Measurements from ENCODE around the gene MAP2K5. TPM values are rescaled to one million over a fixed set of nuclear protein-coding genes. Genes with fewer than 3 reads are reported as not detected.
A peak's percentile ranks its signal among the peaks of the same experiment; 100 is the strongest.

MAP2K5 gene
- total and polyA plus RNA-seq, 9 of the 15 experiments (the other 6 are each of a cell fraction or from before 2014, with no cell fraction given): 0.41 to 16.5 (median 7.5) TPM

DNA sequence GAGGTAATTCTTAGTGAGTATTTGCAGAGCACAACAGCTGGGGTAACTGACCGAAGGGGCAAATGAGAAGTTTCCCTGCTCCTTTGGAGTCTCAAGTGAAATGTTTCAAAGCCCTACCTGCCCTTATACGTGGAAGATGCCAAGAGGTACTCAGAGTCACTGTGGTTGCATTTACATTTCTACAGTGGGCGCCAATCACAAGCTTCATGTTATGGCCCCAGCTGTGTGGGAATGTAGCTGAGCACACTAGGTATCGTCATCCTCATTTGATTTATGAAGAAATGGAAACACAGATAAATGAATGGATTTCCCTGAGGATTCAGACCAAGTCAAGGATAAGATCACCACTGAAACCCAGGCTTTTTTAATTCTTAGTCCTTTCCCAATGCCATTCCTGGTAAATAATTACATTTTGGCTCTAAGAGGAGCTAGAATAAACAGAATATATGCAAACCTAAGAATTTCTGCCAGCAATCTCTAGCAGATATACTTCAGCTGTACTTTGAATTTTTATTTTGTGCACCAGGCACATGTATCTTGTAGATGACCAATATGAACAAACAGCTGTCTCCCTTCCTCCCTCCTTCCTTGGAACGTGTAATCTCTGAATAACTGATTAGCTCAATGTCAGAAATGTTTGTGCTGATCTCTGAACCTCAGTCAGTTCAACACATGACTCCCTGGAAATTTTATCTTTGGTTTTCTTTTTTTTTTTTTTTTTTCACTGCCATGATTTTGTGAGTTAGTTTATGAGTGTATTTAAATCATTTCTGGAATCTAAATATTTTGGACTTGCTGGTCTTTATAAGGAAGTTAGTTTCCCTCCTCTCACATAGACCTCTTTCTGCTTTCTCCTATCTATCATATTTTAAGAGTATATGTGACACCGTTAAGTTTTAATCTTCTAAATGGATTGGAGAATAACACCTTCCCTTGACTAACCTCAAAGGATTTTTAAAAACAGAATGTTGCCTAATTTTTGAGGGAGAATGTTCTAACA is 69.2 kb downstream of the MAP2K5 start:
- ChIA-PET POLR2A (interaction anchor here (1.0 kb wide), 1 partner anchor 38 kb away, joined by 3 read pairs; no protein-coding TSS in a partner anchor), CTCF (ENCODE audit: low intra/inter-chr PET ratio) (no interaction called here)
- 43% methylated on average over 6 of the region's 6 CpGs for WGBS (ENCODE audit: insufficient coverage, low coverage, missing lambda C conversion rate)
- H3K9ac ChIP-seq (ENCODE audit: insufficient read depth in 1 of 2, low read depth in 2 of 2, low read length in 2 of 2): no peak overlapping the region
- no peaks in the 10 kb centered on the region for H4K20me1 ChIP-seq (replicated peaks; ENCODE audit: control insufficient read depth, insufficient read depth, low read length)
- H3K9me1 ChIP-seq (ENCODE audit: control insufficient read depth, insufficient read depth, low read length): no peaks in the 10 kb centered on the region
- no peaks in the 10 kb centered on the region; a peak in 1 of 5 replicates for H3K4me1 ChIP-seq (replicated peaks in 1 of 2; ENCODE audit: control insufficient read depth in 2 of 2, insufficient read depth in 2 of 2, low read length in 2 of 2)
- intact Hi-C loops (cut with micrococcal nuclease): no loop called here
- in situ Hi-C loops (cut with MboI): no loop called here
- FAIRE-seq (peak; percentile 32), DNase-seq (ENCODE audit: extremely low read depth in 1 of 4, low spot score in 3 of 4) (no peak), ATAC-seq (no peak)
- no peaks in the 10 kb centered on the region for H3K36me3 ChIP-seq (ENCODE audit: control insufficient read depth, insufficient read depth, low read length)
- 0 out of 2 replicates have a peak, but pooled peaks have one; percentile 22 for TF ChIP-seq VEZF1 (CRISPR knock-in tag; IDR thresholded peaks at IDR 0.05)
- TF ChIP-seq, protein P1, sequence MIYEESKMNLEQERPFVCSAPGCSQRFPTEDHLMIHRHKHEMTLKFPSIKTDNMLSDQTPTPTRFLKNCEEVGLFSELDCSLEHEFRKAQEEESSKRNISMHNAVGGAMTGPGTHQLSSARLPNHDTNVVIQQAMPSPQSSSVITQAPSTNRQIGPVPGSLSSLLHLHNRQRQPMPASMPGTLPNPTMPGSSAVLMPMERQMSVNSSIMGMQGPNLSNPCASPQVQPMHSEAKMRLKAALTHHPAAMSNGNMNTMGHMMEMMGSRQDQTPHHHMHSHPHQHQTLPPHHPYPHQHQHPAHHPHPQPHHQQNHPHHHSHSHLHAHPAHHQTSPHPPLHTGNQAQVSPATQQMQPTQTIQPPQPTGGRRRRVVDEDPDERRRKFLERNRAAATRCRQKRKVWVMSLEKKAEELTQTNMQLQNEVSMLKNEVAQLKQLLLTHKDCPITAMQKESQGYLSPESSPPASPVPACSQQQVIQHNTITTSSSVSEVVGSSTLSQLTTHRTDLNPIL (CRISPR knock-in tag; IDR thresholded peaks at IDR 0.05): no peak
- no peaks in the 10 kb centered on the region for H3K9me3 ChIP-seq (replicated peaks; ENCODE audit: control insufficient read depth, insufficient read depth, low read depth, low read length)
- no peak overlapping the region for H3K4me3 ChIP-seq
- no peak overlapping the region for H2AFZ ChIP-seq (ENCODE audit: low read depth, low read length)
- H3K27me3 ChIP-seq (ENCODE audit: control insufficient read depth in 2 of 2, insufficient read depth in 2 of 2, low read length in 2 of 2): no peaks in the 10 kb centered on the region
- H3K27ac ChIP-seq (ENCODE audit: extremely low read depth, low read depth, low read length): no peak overlapping the region
- no TSS peak for BruUV-seq (replicated peaks)
- H3K4me2 ChIP-seq (ENCODE audit: insufficient read depth, low read length): no peak overlapping the region
- no peaks in the 10 kb centered on the region for H3K79me2 ChIP-seq (ENCODE audit: control insufficient read depth, insufficient read depth, low read length)
